ENCODE measurements around the gene FAM240A.

DNA sequence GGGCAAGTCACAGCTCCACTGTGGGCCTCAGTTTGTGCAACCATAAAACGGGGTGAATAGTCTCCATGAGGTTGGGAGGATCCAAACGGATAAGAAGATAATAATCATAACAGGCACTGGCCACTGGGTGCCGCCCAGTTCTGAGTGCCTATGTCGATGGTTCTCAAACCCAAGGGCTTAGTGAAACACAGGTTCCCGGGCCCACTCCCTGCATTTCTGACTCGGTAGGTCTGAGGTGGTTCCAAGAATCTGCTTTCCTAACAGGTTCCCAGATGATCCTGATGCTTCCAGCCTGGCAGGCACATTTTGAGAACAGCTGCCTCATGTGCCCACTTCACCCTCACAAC is 60.0 kb downstream of the FAM240A start:
- TF ChIP-seq, protein P1, sequence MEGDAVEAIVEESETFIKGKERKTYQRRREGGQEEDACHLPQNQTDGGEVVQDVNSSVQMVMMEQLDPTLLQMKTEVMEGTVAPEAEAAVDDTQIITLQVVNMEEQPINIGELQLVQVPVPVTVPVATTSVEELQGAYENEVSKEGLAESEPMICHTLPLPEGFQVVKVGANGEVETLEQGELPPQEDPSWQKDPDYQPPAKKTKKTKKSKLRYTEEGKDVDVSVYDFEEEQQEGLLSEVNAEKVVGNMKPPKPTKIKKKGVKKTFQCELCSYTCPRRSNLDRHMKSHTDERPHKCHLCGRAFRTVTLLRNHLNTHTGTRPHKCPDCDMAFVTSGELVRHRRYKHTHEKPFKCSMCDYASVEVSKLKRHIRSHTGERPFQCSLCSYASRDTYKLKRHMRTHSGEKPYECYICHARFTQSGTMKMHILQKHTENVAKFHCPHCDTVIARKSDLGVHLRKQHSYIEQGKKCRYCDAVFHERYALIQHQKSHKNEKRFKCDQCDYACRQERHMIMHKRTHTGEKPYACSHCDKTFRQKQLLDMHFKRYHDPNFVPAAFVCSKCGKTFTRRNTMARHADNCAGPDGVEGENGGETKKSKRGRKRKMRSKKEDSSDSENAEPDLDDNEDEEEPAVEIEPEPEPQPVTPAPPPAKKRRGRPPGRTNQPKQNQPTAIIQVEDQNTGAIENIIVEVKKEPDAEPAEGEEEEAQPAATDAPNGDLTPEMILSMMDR (IDR thresholded peaks at IDR 0.05): no peak
- no peak for TF ChIP-seq POLR2A (IDR thresholded peaks at IDR 0.05)
